Chondrocyte (in vitro differentiated cells): ENCODE results near the gene FBXW8. TPM values are rescaled to one million over a fixed set of nuclear protein-coding genes. Genes with fewer than 3 reads are reported as not detected.

Experiments
- DNase-seq: peaks from one replicate; pipeline ENCODE4 v3.0.0; 2021; ENCODE audit warnings: mixed read lengths, low spot score
- H3K27ac Mint-ChIP-seq: one replicate; pipeline ENCODE4 v1.8.0; 2021; ENCODE audit warnings: mild to moderate bottlenecking, moderate library complexity, mixed read lengths; ENCODE audit not compliant: unreplicated experiment
- H3K27me3 Mint-ChIP-seq: 2 replicates; pipeline ENCODE4 v1.8.0; 2021; ENCODE audit warnings: low read depth, mixed read lengths
- H3K36me3 Mint-ChIP-seq: 2 replicates; pipeline ENCODE4 v1.8.0; 2021; ENCODE audit warnings: low read depth, mixed read lengths
- H3K4me1 Mint-ChIP-seq: 2 replicates; pipeline ENCODE4 v1.8.0; 2021; ENCODE audit warnings: low read depth, mild to moderate bottlenecking, mixed read lengths
- H3K4me3 Mint-ChIP-seq: one replicate; pipeline ENCODE4 v1.8.0; 2021; ENCODE audit warnings: mild to moderate bottlenecking, moderate library complexity, mixed read lengths; ENCODE audit not compliant: unreplicated experiment
- H3K9me3 Mint-ChIP-seq: 2 replicates; pipeline ENCODE4 v1.8.0; 2021; ENCODE audit warnings: low read depth, mixed read lengths
- CTCF ChIP-seq: fragments of 200-600 bp; sonication (generic); IDR thresholded peaks from 2 replicates; pipeline ENCODE4 v1.5.0; 2021; ENCODE audit warnings: antibody characterized with exemption, mild to moderate bottlenecking, moderate library complexity
- total RNA-seq: library from RNA; stranded (reverse); gene quantifications from 3 replicates; pipeline ENCODE4 v1.2.1, GENCODE V29; 2021

Gene FBXW8
- total RNA-seq, 1 donor from 2014 or later, result 30.3 TPM

GRCh38 chr12:116867523-116867922 is 43.2 kb upstream of the FBXW8 start:
- Mint-ChIP-seq H3K36me3 (no peaks in the 10 kb centered on the region), H3K4me1 (peaks cover 25% of the 10 kb centered on the region), H3K4me3 (no peak overlapping the region), H3K9me3 (no peaks in the 10 kb centered on the region), H3K27ac (no peak overlapping the region), H3K27me3 (peaks cover 1% of the 10 kb centered on the region)
- DNase-seq, result no peak
- TF ChIP-seq CTCF, result no peak

DNA sequence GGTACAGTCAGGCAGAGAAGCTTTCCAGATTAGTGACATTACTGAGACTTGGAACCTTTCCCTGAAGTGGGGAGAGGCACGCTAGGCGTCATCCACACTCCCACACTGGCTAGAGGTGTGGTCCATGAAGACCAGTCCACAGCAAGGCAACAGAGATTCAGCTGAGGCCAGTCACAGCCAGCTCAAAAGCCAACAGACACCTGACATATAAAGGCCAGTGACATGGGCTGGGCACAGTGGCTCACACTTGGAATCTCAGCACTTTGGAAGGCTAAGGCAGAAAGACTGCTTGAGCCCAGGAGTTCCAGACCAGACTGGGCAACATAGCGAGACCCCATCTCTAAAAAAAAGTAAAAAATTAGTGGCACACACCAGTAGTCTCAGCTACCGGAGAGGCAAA is 40.4 kb upstream of the FBXW8 start:
- peaks cover 20% of the 10 kb centered on the region for H3K27me3 Mint-ChIP-seq
- H3K27ac Mint-ChIP-seq, result no peak overlapping the region
- no peak overlapping the region for H3K4me3 Mint-ChIP-seq
- H3K4me1 Mint-ChIP-seq, result peaks cover 6% of the 10 kb centered on the region
- TF ChIP-seq CTCF, result no peak
- H3K36me3 Mint-ChIP-seq, result peaks cover 10% of the 10 kb centered on the region
- H3K9me3 Mint-ChIP-seq, result peaks cover 8% of the 10 kb centered on the region
- no peak for DNase-seq

GRCh38 chr12:116874324-116874995 is 36.3 kb upstream of the FBXW8 start:
- no peak for TF ChIP-seq CTCF
- H3K27me3 Mint-ChIP-seq, result peaks cover 42% of the 10 kb centered on the region

GRCh38 chr12:116876151-116876869 is 34.4 kb upstream of the FBXW8 start:
- Mint-ChIP-seq H3K9me3 (peaks cover 8% of the 10 kb centered on the region), H3K27me3 (peaks cover 52% of the 10 kb centered on the region), H3K4me3 (no peak overlapping the region), H3K36me3 (peaks cover 12% of the 10 kb centered on the region), H3K4me1 (peaks cover 31% of the 10 kb centered on the region), H3K27ac (no peak overlapping the region)
- TF ChIP-seq CTCF, result no peak
- DNase-seq, result no peak

More at GRCh38 chr12:116874324-116874995, 36.3 kb upstream of the FBXW8 start:
- DNase-seq, result no peak
- H3K9me3 Mint-ChIP-seq, result peaks cover 8% of the 10 kb centered on the region
- H3K4me1 Mint-ChIP-seq, result peaks cover 19% of the 10 kb centered on the region
- H3K36me3 Mint-ChIP-seq, result peaks cover 12% of the 10 kb centered on the region
- H3K4me3 Mint-ChIP-seq, result no peak overlapping the region
- H3K27ac Mint-ChIP-seq, result no peak overlapping the region

- peaks cover 8% of the 10 kb centered on the region for H3K9me3 Mint-ChIP-seq
- peaks cover 38% of the 10 kb centered on the region for H3K4me1 Mint-ChIP-seq
- peaks cover 10% of the 10 kb centered on the region for H3K36me3 Mint-ChIP-seq
- peak overlapping the region; percentile 22 for H3K27ac Mint-ChIP-seq
- no peak for TF ChIP-seq CTCF
- DNase-seq, result no peak
- H3K4me3 Mint-ChIP-seq, result peak overlapping the region; percentile 76
- peaks cover 55% of the 10 kb centered on the region for H3K27me3 Mint-ChIP-seq
Measured at GRCh38 chr12:116878567-116879508, 31.9 kb upstream of the FBXW8 start.
